Right lobe of liver (tissue), 6 donors: ENCODE results near the gene NTM. TPM values are rescaled to one million over a fixed set of nuclear protein-coding genes. Genes with fewer than 3 reads are reported as not detected.

Experiments used
- ATAC-seq, 4 donors: fragments of 200-7000 bp; cut with Tn5 transposase; one replicate each; pipeline ENCODE4 v1.9.1; 2020; ENCODE audit warnings: mild to moderate bottlenecking in 4 of 4, moderate library complexity in 4 of 4
- DNase-seq, 3 donors: peaks; one replicate each; pipeline ENCODE4 v3.0.0-alpha.2; 2020
- H3K27ac ChIP-seq, 3 donors: fragments of 200-600 bp; one replicate each; pipeline ENCODE4 v1.8.0; 2022
- H3K27me3 ChIP-seq, 2 donors: fragments of 200-600 bp; one replicate each; pipeline ENCODE4 v1.8.0; 2022
- H3K36me3 ChIP-seq, 4 donors: fragments of 200-600 bp; sonication (generic) in 1 of 4; one replicate each; pipeline versions ENCODE4 v1.5.1 to v1.8.0; 2017 to 2022; ENCODE audit warnings: control low read depth in 1 of 4
- H3K4me1 ChIP-seq, 4 donors: fragments of 200-600 bp; sonication (generic) in 1 of 4; one replicate each; pipeline versions ENCODE4 v1.5.1 to v1.8.0; 2017 to 2022; ENCODE audit warnings: control low read depth in 1 of 4
- H3K4me3 ChIP-seq, 3 donors: fragments of 200-600 bp; one replicate each; pipeline ENCODE4 v1.8.0; 2022
- H3K9me3 ChIP-seq, 4 donors: fragments of 200-600 bp; sonication (generic) in 1 of 4; one replicate each; pipeline versions ENCODE4 v1.5.1 to v1.8.0; 2017 to 2022; ENCODE audit warnings: control low read depth in 1 of 4
- CTCF ChIP-seq, 4 donors: fragments of 200-600 bp in 3 of 4; fragments of 450-650 bp in 1 of 4; IDR thresholded peaks; one replicate each; pipeline versions ENCODE4 v1.5.1 to v1.8.0; 2016 to 2022; ENCODE audit warnings: antibody characterized with exemption in 4 of 4, mild to moderate bottlenecking in 2 of 4
- POLR2A ChIP-seq: fragments of 450-650 bp; IDR thresholded peaks from one replicate; pipeline ENCODE4 v1.6.1; 2017; ENCODE audit warnings: antibody characterized with exemption, mild to moderate bottlenecking
- WGBS: methylation state at CpG from one replicate; pipeline ENCODE4 v1.1.6; 2018; ENCODE audit warnings: low coverage, low lambda C conversion rate; ENCODE audit not compliant: insufficient coverage; ENCODE audit errors: missing lambda C conversion rate; 5-methylcytosine and 5-hydroxymethylcytosine counted together
- intact Hi-C, 2 donors: fragments of 100-400 bp; cut with DNase I; formaldehyde crosslinking; loops; one replicate each; pipeline versions ENCODE4 v1.11.2 to v1.14.1; 2022
- total RNA-seq, 6 experiments: library from RNA; depleted of rRNA in 2 of 6; stranded (reverse); fragments of >200 nt in 2 of 6; fragmentation: NEBNext Ultra II Directional in 3 of 6; extraction: Animal tissue kit (Norgen Biotek cat#: 25700) in 3 of 6; gene quantifications; one replicate each; pipeline versions ENCODE4 v1.1.0 to v1.2.4, GENCODE V29; 2016 to 2023
- donor health status: DM: no; HTN: yes; CAD: no.
- donor health status: DM: no; HTN: no; CAD: no.
- donor health status: DM: no; HTN: no; CAD: no.
- donor health status: DM: no; HTN: yes; CAD: no.
- donor health status: DM: no; HTN: yes; CAD: no.

Gene NTM
- total RNA-seq, 6 experiments from 2014 or later, result 0.35 TPM; not detected in 5

- Histone ChIP-seq H3K27ac (no peak overlapping the region), H3K4me3 (no peak overlapping the region), H3K4me1 (no peaks in the 10 kb centered on the region), H3K9me3 (no peaks in the 10 kb centered on the region), H3K36me3 (no peaks in the 10 kb centered on the region), H3K27me3 (no peaks in the 10 kb centered on the region)
- 38% methylated on average over 2 of the region's 2 CpGs for WGBS
- no peak for DNase-seq
- no peak for TF ChIP-seq CTCF (IDR thresholded peaks at IDR 0.05)
- no peak for ATAC-seq
- intact Hi-C loops, result no loop called here
These were observed 681.9 kb downstream of the NTM start for GRCh38 chr11:132052342-132052741.

- intact Hi-C loops, result no loop called here
- Histone ChIP-seq H3K4me3 (no peak overlapping the region), H3K27ac (no peak overlapping the region), H3K27me3 (no peaks in the 10 kb centered on the region), H3K4me1 (no peaks in the 10 kb centered on the region), H3K9me3 (no peaks in the 10 kb centered on the region), H3K36me3 (no peaks in the 10 kb centered on the region)
- ATAC-seq (no peak), DNase-seq (no peak)
- TF ChIP-seq POLR2A, result no peak
- no peak for TF ChIP-seq CTCF (IDR thresholded peaks at IDR 0.05)
- WGBS, result 62% methylated on average over 3 of the region's 3 CpGs
These were observed 682.5 kb downstream of the NTM start for GRCh38 chr11:132052904-132053303.

GRCh38 chr11:132054822-132055221, 684.4 kb downstream of the NTM start:
- DNase-seq (no peak), ATAC-seq (no peak)
- no peaks in the 10 kb centered on the region for H3K9me3 ChIP-seq
- TF ChIP-seq CTCF (IDR thresholded peaks at IDR 0.05) (no peak), POLR2A (no peak)
- no peak overlapping the region for H3K4me3 ChIP-seq
- intact Hi-C loops, result no loop called here
- 13% methylated on average over 1 of the region's 1 CpG for WGBS
- no peaks in the 10 kb centered on the region for H3K4me1 ChIP-seq
- H3K36me3 ChIP-seq, result no peaks in the 10 kb centered on the region
- no peaks in the 10 kb centered on the region for H3K27me3 ChIP-seq
- no peak overlapping the region for H3K27ac ChIP-seq

GRCh38 chr11:132055296-132055695, 684.9 kb downstream of the NTM start:
- DNase-seq (no peak), ATAC-seq (no peak)
- no peaks in the 10 kb centered on the region for H3K9me3 ChIP-seq
- 37% methylated on average over 6 of the region's 6 CpGs for WGBS
- no peaks in the 10 kb centered on the region for H3K4me1 ChIP-seq
- no peak overlapping the region for H3K27ac ChIP-seq
- TF ChIP-seq POLR2A (no peak), CTCF (IDR thresholded peaks at IDR 0.05) (no peak)
- H3K27me3 ChIP-seq, result no peaks in the 10 kb centered on the region
- H3K4me3 ChIP-seq, result no peak overlapping the region
- H3K36me3 ChIP-seq, result no peaks in the 10 kb centered on the region
- intact Hi-C loops, result no loop called here

GRCh38 chr11:132056689-132057088, 686.3 kb downstream of the NTM start:
- Histone ChIP-seq H3K4me1 (no peaks in the 10 kb centered on the region), H3K36me3 (no peaks in the 10 kb centered on the region), H3K4me3 (no peak overlapping the region), H3K27me3 (no peaks in the 10 kb centered on the region), H3K27ac (no peak overlapping the region), H3K9me3 (no peaks in the 10 kb centered on the region)
- TF ChIP-seq POLR2A, result no peak
- TF ChIP-seq CTCF (IDR thresholded peaks at IDR 0.05), result no peak
- DNase-seq (no peak), ATAC-seq (no peak)
- intact Hi-C loops, result no loop called here
- 36% methylated on average over 6 of the region's 6 CpGs for WGBS
